Measurements from ENCODE around the gene IRX6.

Gene IRX6

GRCh38 chr16:55324285-55325079 is 479 bp downstream of the IRX6 start:
- no peak for DNase-seq (ENCODE audit: low read depth)

- no peak for DNase-seq (ENCODE audit: low read depth)
Observed at GRCh38 chr16:55325080-55325447, 1.1 kb downstream of the IRX6 start.

GRCh38 chr16:55325458-55326109 is 1.6 kb downstream of the IRX6 start:
- no peak for DNase-seq (ENCODE audit: low read depth)

DNA sequence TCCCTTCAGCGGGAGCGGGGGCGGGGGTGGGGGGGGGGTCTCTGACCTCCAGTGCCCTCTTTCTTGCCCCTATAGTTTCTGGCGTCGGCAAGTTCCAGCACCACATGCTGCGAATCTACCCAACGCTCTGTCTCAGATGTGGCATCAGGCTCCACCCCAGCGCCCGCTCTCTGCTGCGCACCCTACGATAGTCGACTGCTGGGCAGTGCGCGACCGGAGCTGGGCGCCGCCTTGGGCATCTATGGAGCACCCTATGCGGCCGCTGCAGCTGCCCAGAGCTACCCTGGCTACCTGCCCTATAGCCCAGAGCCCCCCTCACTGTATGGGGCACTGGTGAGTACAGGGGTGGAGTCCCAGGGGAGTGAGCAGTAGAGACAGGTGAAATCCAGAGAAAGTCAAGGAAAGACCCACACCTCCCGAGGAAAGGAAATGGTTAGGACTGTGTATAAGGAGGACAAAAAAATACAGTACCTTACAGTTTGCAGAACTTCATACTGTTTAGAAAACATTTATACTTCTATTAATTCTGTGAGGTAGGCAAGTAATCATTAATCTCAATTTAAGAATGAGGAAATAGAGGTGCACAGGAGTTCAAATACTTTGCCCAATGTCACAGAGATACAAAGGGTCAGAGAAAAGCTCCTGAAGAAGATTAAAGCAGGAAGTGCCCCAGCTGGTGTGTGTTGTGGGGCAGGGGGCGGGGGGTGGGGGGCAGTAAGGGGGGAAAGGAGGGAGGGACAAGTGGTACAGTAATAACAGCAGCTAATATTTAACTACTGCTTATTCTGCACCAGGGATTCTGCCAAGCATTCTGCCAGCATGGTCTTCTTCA is 2.5 kb downstream of the IRX6 start:
- DNase-seq (ENCODE audit: low read depth) = no peak

DNA sequence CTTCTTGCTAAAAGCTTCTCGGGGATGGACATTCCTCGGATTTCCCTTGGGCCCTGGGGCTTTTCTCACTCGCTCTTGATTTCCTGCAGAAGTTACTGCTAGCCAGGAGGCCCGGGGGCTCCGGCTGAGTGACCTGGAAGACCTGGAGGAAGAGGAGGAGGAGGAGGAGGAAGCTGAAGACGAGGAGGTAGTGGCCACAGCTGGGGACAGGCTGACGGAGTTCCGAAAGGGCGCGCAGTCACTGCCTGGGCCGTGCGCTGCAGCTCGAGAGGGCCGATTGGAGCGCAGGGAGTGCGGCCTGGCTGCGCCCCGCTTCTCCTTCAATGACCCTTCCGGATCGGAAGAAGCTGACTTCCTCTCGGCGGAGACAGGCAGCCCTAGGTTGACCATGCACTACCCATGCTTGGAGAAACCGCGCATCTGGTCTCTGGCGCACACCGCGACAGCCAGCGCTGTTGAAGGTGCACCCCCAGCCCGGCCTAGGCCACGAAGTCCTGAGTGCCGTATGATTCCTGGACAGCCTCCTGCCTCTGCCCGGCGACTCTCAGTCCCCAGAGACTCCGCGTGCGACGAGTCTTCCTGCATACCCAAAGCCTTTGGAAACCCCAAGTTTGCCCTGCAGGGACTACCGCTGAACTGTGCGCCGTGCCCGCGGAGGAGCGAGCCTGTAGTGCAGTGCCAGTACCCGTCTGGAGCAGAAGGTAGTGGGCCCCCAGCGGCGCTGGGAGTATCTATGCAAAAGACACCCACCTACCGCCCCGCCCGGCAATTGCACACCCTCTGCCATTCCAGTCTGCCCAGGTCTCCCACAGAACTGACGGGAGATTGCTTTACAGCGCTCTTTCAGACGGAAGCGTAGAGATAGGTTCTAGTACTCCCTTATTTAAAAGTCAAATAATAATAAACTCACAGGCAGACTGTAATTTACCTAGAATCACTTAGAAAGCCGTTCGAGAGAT is 4.9 kb downstream of the IRX6 start:
- DNase-seq (ENCODE audit: low read depth) = no peak

DNA sequence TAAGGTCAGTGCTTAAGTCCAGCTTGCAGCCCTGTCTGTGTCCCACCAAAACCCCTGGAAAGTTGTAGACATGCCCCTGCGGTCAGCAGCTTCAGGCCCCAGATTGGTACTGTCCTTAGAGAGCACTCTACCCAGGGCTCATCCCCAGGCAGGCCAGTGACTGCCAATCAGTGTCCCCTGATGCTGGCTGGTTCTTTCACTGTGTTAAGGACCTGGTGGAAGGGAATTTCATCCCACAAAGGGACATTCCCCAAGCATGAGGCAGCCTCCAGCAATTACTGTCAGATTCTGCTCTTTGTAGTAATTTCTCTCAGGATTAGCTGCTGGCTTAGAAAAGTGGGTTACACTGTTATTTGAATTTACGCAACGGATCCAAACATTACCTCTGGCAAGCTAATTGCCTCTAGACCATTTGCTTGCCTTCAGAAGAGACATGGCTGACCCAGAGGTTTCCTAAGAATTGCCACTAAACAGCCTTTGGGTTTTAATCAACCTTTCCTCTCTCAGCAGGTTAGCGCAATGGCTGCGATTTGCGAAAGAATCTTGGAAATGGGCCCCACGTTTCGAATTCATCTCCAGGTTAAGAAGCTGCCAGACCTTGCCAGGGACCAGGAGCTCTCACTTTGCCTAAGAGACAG is 5.9 kb downstream of the IRX6 start:
- no peak for DNase-seq (ENCODE audit: low read depth)

GRCh38 chr16:55330781-55331647 is 7.0 kb downstream of the IRX6 start:
- no peak for DNase-seq (ENCODE audit: low read depth)

DNA sequence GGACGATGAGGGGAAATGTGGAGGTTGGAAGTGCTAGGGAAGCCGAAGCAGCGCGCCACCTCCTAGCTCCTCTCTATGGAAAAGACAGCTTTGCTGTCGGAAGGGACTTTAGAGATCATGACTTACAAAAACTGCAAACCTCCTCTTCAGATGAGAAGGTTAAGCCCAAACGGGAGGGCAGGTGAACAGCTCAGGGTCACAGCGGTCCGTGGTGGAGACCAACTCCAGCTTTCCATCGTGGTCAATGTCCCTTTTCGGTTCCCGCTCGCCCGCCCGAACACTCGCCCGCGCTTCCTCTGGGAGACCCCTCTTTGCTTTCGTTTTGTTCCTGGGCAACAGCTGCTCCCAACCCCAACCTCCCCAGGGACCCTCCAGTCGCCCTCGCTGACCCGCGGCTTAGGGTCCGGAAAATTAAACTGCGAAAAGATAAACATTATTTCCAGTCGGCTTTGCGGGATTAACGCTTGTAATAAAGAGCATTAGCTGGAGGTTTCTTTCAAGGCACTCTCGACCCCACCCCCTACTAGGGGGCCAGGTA is 7.7 kb downstream of the IRX6 start:
- no peak for DNase-seq (ENCODE audit: low read depth)

DNA sequence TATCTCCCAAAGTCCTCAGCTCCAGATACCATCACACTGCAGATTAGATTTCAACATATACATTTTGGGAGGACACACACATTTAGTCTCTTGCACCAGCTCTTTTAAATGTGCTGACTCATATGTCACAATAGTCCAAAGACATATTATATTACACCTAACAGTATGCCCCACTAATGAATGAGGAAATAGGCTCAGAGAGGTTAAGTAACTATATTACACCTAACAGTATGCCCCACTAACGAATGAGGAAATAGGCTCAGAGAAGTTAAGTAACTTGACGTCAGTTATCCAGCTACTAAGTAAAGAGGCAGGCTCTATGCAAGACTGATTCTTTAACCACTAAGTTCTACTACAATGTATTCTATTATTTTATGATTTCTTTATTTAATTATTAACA is 9.7 kb downstream of the IRX6 start:
- DNase-seq (ENCODE audit: low read depth) = no peak

- no peak for DNase-seq (ENCODE audit: low read depth)
Observed at GRCh38 chr16:55338646-55339045, 14.6 kb downstream of the IRX6 start.

- DNase-seq (ENCODE audit: low read depth) = no peak
Observed at GRCh38 chr16:55340445-55340844, 16.4 kb downstream of the IRX6 start.

GRCh38 chr16:55341681-55342080 is 17.7 kb downstream of the IRX6 start:
- no peak for DNase-seq (ENCODE audit: low read depth)

DNA sequence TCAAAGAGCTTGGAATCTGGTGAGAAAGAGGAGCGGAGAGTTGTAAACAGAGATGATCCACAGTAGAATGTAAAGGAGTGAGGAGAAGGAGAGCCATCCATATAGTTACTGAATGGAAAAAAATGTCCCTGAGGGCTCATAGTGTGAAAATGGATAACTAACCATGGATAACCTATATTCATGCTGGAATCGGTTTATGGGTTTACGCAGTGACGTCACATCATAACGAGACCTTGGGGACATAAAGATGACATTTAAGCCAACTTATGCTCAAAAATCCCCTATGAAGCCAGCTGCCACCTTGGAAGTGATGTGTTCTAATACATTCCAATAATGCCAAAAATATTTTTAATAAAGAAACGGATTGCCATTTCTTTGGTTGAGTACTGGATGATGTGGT is 22.5 kb downstream of the IRX6 start:
- DNase-seq (ENCODE audit: low read depth) = no peak

- no peak for DNase-seq (ENCODE audit: low read depth)
Observed at GRCh38 chr16:55349867-55350266, 25.9 kb downstream of the IRX6 start.

DNA sequence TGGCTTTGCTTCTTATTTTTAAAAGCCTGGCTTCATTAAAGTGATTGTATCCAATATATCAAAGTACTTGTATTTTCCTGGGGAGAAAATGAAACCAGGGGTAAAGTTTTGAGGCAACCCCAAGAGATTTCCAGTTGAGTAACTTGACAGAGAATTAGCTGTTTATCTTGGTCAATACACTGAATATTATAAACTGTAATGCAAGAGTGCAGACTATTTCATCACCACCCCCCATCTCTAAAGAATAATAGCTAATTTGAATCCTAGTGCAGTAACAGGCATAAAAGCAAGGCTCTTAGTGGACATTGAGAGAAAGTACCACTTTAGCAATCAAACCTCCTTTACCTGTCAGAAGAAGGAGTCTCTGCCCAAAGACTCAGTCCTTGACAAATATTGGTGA is 27.0 kb downstream of the IRX6 start:
- peak; percentile 3 for DNase-seq (ENCODE audit: low read depth)

DNA sequence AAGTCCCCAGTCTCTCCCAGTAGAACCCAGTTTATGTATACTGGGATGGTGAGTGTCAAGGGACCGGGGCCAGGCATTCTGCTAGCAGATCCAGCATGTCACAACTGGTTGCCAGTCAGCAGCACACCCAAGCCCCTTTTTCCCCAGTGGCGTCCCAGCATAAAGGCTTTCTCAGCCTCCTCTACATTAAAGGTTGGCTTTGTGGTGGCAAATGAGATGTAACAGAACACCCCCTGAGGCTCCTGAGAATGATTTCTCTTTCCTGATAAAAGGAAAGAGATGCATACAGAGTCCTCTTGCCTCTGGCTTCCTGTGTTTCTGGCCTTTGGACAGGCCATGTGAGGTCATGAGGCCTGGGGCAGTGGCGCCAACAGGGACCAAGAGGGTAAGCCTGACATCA is 27.9 kb downstream of the IRX6 start:
- no peak for DNase-seq (ENCODE audit: low read depth)

GRCh38 chr16:55357241-55357640 is 33.2 kb downstream of the IRX6 start:
- DNase-seq (ENCODE audit: low read depth) = no peak

DNA sequence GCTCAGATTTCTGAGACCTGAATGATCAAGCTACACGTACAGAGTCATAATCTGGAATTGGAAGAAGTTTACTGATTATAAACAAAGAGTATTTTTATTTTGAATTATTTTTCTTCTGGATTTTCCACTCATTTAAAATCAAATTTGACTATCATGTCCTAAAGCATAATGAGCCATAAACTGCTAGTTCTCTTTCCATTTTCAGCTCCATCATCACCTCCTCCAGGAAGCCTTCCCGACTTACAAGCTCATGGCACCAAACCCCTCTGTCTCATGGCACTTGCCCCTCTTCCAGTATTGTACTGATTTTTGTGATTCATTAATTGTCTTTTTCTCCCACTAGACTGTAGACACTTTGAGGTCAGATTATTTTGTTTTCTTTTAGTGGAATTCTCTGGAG is 35.9 kb downstream of the IRX6 start:
- no peak for DNase-seq (ENCODE audit: low read depth)

DNA sequence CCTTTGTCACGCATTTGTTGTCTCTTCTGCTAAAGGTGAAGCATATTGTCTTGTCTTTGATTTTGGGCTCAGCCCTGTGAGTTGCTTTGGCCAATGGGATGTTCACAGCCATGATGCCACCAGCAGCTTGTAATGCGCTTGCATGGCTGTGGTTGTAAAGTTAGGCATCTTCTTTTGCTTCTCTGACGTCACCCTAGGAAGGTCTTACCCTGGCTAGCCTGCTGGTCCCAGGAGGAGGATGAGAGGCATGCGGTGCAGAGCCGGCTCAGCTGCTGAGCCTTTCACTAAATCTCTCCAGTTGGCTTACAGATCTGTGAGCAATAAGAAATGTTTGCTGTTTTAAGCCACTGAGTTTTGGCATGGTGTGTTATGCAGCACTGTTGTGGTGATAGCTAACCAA is 40.8 kb downstream of the IRX6 start:
- DNase-seq (ENCODE audit: low read depth) = no peak

- peak; percentile 4 for DNase-seq (ENCODE audit: low read depth)
Observed at GRCh38 chr16:55367301-55367811, 43.4 kb downstream of the IRX6 start.

Measured in fibroblast of the conjunctiva (primary cell).